ENCODE data around the gene TSPOAP1. TPM values are rescaled to one million over a fixed set of nuclear protein-coding genes. Genes with fewer than 3 reads are reported as not detected.
"Not testable (repeated sequence)": the region's sequence is repeated elsewhere in the genome, so short reads cannot be mapped to it uniquely, and the experiment has no call there.

Gene TSPOAP1
- total RNA-seq, 3 donors from 2014 or later = 5.3 to 27.7 (median 8.3) TPM

GRCh38 chr17:58344791-58345157, 16.2 kb upstream of the TSPOAP1 start:
- H3K9me3 ChIP-seq = no peaks in the 10 kb centered on the region
- ATAC-seq = peak; percentile 71
- H3K4me3 ChIP-seq = no peak overlapping the region
- no peak for DNase-seq
- H3K4me1 ChIP-seq (ENCODE audit: low read depth) = no peaks in the 10 kb centered on the region
- no peak for TF ChIP-seq CTCF (IDR thresholded peaks at IDR 0.05)
- H3K36me3 ChIP-seq (ENCODE audit: low read depth) = peaks cover 5% of the 10 kb centered on the region
- intact Hi-C loops (cut with DNase I, micrococcal nuclease) = no loop called here

GRCh38 chr17:58344047-58344790, 15.6 kb upstream of the TSPOAP1 start:
- intact Hi-C loops (cut with DNase I, micrococcal nuclease) = no loop called here
- Histone ChIP-seq H3K4me3 (no peak overlapping the region), H3K9me3 (no peaks in the 10 kb centered on the region), H3K36me3 (ENCODE audit: low read depth) (peaks cover 5% of the 10 kb centered on the region), H3K4me1 (ENCODE audit: low read depth) (peaks cover 3% of the 10 kb centered on the region)
- peak; percentile 83 for ATAC-seq
- no peak for TF ChIP-seq CTCF (IDR thresholded peaks at IDR 0.05)
- peak; percentile 58 to 82 (median 66) for DNase-seq

DNA sequence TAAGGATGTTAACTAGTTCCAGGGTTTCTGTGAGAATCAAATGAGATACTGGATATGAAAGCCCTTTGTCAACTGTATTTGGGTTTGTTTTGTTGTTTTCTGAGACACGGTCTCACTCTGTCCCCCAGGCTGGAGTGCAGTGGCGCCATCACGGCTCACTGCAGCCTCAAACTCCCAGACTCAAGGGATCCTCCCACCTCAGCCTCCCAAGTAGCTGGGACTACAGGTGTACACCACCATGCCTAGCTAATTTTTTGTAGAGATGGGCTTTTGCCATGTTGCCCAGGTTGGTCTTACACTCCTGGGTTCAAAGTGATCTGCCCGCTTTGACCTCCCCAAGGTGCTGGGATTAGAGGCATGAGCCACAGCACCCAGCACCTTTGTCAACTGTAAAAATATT, 14.5 kb upstream of the TSPOAP1 start:
- intact Hi-C loops (cut with DNase I, micrococcal nuclease) = no loop called here
- Histone ChIP-seq H3K9me3 (no peaks in the 10 kb centered on the region), H3K4me1 (ENCODE audit: low read depth) (peaks cover 12% of the 10 kb centered on the region), H3K36me3 (ENCODE audit: low read depth) (peaks cover 5% of the 10 kb centered on the region), H3K4me3 (no peak overlapping the region)
- ATAC-seq (no peak), DNase-seq (peak in 1 of 3 donors; percentile 10)
- no peak for TF ChIP-seq CTCF (IDR thresholded peaks at IDR 0.05)

GRCh38 chr17:58341861-58342475, 13.4 kb upstream of the TSPOAP1 start:
- peaks cover 12% of the 10 kb centered on the region for H3K4me1 ChIP-seq (ENCODE audit: low read depth)
- H3K4me3 ChIP-seq = no peak overlapping the region
- intact Hi-C loops (cut with DNase I, micrococcal nuclease) = no loop called here
- TF ChIP-seq CTCF (IDR thresholded peaks at IDR 0.05) = no peak
- H3K36me3 ChIP-seq (ENCODE audit: low read depth) = peaks cover 5% of the 10 kb centered on the region
- H3K9me3 ChIP-seq = no peaks in the 10 kb centered on the region
- ATAC-seq (no peak), DNase-seq (no peak)

DNA sequence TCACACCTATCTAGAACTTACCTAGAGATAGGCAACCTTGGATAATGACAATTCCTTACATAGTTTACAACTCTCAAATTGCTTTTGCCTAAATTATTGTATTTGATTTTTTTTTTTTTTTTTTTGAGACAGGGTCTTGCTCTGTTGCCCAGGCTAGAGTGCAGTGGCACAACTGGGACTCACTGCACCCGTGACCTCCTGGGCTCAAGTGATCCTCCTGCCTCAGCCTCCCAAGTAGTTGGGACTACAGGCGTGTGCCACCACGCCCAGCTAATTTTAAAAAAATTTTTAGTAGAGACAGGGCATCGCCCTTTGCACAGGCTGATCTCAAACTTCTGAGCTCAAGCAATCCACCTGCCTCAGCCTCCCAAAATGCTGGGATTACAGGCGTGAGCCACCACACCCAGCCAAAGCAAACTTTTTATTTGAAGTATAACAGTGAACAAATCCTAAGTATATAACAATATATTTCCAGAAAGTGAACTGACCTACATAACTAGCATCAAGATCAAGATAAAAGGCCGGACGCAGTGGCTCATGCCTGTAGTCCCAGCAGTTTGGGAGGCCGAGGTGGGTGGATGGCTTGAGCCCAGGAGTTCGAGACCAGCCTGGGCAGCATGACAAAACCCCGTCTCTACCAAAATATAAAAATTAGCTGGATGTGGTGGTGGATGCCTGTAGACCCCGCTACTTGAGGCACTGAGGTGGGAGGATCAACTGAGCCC, 12.7 kb upstream of the TSPOAP1 start:
- H3K4me1 ChIP-seq (ENCODE audit: low read depth) = peaks cover 12% of the 10 kb centered on the region
- H3K36me3 ChIP-seq (ENCODE audit: low read depth); DNase-seq; intact Hi-C loops (cut with DNase I, micrococcal nuclease); ATAC-seq; H3K4me3 ChIP-seq; H3K9me3 ChIP-seq: not testable (repeated sequence)

DNA sequence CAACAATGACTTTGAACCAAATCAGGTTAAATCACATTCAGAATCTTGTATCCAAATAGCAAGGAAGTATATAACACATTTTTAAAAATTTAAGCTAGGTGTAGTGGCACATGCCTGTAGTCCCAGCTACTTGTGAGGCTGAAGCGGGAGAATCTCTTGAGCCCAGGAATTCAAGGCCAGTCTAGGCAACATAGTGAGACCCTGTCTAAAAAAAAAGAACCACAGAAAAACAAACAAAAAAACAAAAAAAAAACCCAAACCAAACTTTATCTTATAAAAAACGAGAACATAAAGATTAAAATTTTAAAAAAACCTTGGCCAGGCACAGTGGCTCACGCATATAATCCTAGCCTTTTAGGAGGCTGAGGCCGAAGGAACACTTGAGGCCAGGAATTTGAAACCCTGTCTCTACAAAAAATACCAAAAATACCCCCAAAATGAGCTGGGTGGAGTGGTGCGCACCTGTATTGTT, 11.8 kb upstream of the TSPOAP1 start:
- TF ChIP-seq CTCF (IDR thresholded peaks at IDR 0.05) = no peak
- no peaks in the 10 kb centered on the region for H3K9me3 ChIP-seq
- H3K4me1 ChIP-seq (ENCODE audit: low read depth) = peaks cover 12% of the 10 kb centered on the region
- no peak for DNase-seq
- H3K4me3 ChIP-seq = no peak overlapping the region
- ATAC-seq = no peak
- intact Hi-C loops (cut with DNase I, micrococcal nuclease) = no loop called here
- H3K36me3 ChIP-seq (ENCODE audit: low read depth) = no peaks in the 10 kb centered on the region

All from mucosa of descending colon (tissue), 3 donors.